Stimulated activated CD8-positive, alpha-beta memory T cell treated with anti-CD3 and anti-CD28 coated beads, Interleukin-4, amount 100 ng/mL, for 48 hours (primary cell): Measurements from ENCODE around the gene ALG5.
A peak's percentile ranks its signal among the peaks of the same experiment; 100 is the strongest.

Experiments
- DNase-seq: peaks from one replicate; pipeline ENCODE4 v3.0.0-alpha.2; 2020

ALG5 gene

DNA sequence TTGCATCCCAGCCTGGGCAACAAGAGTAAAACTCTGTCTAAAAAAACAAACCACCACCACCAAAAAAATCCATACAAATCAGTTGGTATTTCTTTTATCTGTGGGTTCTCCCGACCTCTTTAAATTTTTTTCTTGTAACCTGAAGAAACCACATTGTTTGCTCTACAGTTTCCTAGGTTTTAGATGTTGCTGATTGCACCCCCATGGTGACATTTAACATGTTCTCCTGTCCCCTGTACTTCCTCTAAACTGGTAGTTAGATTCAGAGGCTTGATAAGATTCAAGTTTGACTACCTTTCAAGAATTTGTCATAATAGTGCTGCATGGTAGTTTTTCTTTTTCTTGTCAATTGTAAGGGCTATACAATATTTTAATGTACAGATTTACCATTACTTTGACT, 24.0 kb downstream of the ALG5 start:
- DNase-seq = no peak

DNA sequence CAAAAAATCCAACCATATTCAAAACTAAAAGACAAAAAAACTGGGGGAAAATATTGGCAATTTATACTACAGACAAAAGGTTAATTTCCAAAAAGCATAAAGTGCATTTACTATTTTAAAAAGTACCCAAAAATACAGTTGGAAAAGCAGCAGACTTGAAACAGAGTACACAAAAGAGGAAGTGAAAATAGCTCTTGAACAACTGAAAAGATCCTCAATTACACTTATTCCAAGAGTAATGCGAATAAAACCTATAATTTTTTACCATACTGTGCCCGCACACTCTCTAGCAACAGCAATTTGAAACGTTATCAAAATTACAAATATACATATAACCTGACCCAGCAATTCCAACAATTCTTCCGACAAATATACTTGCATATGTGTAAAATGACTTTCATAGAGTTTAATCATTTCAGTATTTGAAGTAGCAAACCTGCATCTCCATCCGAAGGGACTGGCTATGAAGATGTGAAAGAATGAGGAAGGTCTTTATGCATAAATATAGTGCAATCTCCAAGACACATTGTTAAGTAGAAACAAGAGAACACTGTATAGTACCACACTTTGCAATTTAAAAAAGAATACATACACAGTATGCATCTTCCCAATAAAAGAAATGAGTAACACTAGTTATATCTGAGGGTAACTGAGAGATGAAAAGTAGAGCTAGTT, 25.4 kb downstream of the ALG5 start:
- DNase-seq = no peak

DNA sequence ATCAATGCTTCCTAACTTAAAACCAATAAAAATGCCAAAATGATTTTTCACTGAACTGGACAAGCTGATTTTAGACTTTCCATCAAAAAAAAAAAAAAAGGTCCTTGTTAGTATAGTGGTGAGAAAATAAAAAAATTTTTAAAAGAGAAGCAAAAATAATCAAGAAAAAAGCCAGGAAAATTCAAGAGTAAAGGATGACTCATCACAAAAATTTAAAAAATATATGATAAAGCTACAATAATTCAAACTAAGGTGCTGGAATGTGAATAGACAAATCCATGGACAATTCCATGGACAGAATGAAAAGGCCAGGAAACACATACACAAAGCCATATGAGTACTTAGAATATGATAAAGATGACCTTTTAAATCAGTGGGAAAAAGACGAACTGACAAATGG, 26.1 kb downstream of the ALG5 start:
- no peak for DNase-seq

DNA sequence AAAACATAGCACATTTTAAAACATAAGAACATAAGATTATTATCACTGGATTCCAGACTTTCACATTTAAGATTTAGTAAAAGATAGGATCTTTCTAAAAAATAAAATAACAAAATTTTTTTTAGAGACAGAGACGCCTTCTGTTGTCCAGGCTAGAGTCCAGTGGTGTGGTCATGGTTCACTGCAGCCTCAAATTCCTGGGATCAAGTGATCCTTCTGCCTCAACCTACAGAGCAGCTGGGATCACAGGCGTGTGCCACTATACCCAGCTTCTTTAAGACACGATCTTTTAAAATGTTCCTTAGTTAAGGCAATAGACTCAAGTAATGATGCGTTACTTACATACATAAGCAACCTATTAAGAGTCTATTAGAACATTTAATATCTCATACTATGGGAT, 32.7 kb downstream of the ALG5 start:
- DNase-seq = no peak

DNA sequence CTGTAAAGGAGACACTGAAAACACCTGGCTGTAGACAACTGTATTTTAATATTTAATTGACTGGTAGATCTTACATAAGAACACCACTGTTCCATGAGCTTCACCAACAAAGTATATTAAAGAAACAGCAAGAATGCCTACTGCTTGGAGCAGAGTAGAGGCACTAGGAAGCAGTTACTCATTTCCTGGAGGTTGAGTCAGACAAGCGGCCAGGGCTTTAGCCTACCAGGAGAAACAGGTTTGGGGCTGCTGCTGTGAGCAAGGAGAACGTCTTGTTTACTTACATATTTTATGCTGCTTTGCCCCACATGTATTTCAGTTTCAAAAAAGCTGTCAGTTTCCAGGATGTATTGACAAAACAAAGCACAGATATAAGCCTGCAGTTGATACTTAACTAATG, 33.4 kb downstream of the ALG5 start:
- no peak for DNase-seq

DNA sequence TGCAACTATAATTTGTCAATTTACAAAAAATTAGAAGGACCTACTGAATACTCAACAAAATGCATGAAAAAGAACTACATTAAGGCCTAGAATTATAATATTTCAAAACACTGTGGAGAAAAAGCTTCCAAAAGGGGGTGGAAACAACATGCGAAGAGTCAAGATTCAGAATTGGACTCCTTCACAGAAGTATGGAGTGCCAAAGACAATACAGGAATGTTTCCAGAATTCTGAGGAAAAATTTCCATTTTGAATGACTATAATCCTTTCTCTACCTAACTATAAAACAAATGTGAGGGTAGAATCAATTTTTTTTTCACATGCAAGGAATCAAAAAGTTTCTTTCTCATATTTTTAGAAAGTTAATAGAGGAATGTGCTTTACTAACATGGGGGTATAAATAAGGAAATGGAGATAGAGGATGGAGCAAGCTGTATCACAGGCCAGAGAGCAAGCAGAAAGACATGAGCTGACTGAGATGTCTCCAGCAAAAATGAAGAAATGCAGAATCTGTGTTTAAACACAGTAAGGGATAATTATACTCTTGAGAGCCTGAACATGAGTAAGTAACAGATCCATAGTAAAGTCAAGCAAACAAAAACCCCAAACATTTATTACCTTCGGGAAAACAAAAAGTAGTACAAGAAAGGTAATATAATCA, 39.6 kb downstream of the ALG5 start:
- no peak for DNase-seq

DNA sequence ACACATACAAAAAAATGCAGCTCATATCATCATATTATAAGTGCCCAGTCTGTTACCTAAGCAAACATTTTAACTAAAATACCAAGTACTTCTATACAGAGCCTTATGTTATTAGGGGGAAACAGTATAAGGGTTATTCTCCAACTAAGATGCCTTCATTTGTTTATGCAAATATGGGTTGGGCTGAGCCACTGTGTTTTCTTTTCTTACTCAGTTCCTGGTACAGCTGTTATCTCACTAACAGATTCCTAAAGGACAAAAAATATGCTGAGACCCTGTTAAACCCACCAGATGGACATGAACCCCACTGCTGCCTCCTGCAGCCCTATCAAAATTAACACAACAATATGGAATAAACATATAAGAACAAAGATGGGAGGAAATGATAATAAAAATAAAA, 44.6 kb downstream of the ALG5 start:
- DNase-seq = no peak

DNA sequence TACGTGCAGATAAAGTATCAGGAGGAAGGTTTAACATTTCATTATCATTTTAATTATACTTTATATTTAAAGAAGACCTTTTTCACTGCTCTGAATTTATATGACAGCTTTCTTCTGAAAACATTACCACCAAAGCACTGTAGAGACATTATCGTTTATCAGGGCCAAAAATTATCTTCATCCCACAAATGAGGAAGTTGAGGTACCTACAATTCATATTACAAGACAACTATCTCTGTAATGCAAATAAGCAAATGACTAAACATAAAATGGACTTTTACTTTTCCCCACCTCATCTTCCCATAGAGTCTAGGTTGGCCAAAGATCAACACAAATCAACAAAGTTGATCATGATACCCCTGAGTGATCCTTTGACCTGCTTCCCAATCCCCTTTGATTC, 48.2 kb downstream of the ALG5 start:
- no peak for DNase-seq

DNA sequence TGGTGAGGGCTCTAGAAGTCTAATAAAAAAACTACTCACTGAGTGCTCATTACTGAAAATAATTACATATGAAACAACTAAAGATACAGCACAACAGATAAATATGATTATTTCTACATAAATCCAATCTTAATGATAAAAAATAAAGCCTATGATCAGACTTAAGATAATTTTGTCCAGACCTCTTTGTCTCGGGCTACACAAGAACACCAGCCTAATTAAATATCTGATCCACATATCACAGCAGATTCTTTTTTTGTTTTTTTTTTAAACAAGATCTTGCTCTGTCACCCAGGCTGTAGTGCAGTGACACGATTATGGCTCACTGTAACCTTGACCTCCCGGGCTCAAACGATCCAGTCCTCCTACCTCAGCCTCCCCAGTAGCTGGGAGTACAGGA, 48.8 kb downstream of the ALG5 start:
- no peak for DNase-seq

DNA sequence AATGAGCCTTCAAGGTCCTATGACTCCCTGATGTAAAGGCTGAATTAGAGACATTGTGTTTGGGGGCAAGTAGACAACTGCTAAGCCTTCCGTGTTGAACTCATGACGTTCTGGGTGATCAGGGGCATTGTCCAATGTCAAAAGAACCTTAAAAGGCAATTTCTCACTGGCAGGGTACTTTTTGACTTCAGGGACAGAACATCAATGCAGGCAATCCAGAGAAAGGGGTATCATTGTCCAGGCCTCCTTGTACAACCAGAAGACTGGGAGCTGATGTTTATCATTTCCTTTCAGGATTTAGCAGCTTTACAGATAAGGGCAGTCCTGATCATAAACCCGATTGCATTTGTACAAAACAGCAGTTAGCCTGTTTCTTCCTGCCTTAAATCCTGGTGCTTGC, 54.1 kb downstream of the ALG5 start:
- no peak for DNase-seq

DNA sequence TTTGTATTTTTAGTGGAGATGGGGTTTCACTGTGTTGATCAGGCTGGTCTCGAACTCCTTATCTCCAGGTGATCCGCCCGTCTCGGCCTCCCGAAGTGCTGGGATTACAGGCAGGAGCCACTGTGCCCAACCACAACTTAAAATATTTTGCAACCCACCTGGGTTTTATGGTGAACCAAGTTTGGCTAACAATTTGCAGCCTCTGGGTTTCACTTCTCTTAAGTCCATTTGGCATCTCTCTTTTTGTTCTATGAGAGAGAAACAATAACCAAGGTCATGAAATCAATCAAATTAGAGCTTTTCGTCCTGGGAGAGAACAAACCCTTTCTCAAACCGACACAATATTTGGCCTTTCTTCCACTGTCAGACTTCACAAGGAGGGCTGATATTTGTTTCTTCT, 73.5 kb downstream of the ALG5 start:
- no peak for DNase-seq

DNA sequence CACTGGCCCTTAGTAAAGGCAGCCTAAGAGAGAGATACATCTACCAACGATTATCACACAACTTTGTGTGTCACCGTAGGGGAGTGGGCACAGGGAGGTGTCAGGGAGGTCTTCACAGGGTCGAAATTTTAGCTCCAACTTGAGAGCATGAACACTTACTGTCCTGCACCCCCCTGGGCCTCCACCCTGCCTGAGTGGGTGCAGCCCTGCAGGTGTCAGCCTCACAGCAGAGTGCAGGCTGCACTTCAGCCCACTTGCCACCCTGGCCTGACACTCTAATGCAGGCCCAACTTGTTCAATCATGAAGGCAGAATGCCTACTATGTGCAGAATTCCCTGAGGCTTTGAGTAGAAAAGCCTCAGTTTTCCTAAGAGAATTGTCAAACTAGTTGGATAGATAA, 75.1 kb downstream of the ALG5 start:
- DNase-seq = no peak

DNA sequence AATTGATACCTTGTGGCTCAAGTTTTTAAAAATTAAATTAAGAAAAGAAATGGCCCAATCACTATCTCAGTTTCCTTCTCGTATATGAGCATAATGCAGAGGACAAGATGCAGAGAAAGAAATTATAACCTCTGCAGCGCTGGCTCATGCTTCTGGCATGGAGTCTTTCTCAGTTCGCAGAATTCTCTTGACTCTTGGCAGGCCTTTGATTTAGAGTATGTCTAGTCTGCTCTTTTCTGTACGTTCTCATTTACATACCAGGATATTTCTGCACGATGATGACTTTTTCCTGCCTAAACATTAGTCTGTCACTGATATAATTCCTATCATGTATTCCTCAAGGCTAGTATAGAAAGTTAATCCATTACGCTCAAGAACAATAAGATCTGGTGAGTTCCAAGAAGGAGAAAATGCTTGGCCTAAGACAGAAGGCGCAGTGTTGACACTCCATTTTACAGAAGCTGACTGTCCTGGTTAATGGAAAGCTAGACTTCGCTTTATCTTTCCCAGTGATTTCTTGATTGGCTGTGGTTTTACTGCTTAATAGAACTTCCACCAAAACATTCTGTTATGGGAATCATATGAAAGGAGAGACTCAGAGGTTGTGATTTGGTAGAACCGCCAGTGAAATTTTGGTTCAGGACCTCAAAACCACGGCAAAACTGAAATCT, 77.4 kb downstream of the ALG5 start:
- no peak for DNase-seq

DNA sequence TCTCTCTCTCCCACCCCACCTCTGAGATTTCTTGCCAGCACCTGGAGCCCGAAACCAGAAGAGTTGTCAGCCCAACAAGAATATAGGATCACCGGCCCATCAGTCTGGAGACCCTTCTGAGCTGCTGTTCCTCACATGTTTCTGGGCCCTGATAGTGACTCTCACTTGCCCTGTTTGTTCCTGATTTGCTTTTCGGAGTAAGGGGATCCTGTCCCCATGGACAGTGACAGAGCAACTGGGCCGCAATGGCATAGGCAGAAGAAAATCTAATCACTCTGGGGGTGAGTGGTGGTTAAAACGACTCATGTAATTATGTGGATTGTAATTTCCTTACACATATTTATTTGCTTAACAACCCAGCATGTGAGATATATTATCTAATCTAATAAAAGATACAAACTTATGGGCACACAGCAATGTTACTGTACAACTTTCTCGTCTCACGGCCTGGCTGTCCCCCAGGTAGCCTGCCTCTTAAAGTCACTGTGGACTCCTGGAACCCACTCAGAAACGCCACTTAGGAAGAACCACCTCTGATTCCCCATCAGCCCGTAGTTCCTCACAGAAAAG, 78.4 kb downstream of the ALG5 start:
- DNase-seq = no peak

DNA sequence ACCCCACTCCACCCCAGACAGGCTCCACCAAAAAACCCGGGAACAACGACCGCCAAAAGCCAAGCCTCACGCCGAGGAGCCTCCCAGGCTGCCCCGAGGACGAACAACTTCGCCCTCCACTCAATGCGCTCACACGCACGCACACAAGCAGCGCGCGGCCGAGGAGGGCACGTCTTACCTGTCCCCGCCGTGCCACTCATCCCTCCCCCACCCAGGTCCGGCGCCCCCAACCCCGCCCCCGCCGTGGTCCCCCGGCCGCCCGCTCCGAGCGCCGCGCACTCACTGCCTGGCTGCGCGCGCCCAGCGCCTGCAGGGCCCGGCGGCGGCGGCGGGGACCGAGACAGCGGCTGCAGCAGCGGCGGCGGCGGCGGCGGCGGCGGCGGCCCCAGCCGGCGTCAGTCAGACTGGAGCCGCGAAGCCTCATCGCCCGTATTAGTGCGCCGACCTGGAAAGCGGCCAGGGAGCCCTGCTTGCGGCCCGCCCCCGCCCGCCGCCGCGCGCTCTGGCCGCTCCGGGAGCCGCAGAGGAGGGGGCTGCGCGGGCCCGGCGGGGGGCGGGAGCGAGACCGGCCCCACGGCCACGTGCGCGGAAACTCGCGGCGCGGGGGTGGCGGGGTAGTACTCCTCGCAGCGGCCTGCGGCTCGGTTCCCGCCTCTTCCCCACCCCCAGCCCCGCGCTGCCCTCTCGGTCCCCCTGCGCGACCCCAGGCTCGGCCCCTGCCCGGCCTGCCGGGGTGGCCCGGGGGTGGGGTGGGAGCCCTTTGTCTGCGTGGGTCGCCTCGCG, 79.1 kb downstream of the ALG5 start, which contains the start of gene SMAD9:
Gene SMAD9, minus strand, starts transcription at position 406 of the 783 bp plus-strand sequence. CDS start 40,549 bp downstream, outside the sequence.
- DNase-seq = peak; percentile 38

DNA sequence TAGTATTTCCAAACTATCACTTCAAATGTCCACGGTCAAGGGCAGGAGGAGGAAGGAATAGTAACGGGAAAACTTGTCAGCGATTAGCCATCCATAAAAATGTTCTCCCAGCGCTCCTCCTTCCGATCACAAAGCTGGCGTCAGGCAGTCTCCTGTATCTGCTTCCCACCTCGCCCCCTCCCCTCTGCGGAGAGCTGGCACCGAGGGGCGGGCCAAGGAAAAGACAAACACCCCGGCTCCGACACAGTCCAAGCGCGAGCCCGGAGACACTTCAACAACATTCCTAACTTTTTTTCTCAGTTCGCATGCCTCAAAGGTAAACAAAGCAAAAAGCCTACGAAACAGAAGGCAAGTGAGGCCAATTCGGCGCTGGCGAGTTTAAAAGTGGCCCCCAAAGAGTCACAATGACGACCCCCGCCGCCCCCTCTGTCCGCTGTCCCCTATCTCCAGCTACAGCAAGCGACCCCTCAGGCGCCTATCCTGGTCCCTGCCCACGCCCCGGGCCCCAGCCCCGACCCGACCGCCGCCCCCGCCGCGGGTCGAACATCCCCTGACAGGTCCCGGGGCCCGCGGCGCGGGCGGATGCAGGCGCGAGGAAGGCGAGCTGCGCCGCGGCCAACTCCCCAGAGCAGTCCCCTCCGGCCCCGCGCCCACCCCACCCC, 79.8 kb downstream of the ALG5 start:
- DNase-seq = no peak

DNA sequence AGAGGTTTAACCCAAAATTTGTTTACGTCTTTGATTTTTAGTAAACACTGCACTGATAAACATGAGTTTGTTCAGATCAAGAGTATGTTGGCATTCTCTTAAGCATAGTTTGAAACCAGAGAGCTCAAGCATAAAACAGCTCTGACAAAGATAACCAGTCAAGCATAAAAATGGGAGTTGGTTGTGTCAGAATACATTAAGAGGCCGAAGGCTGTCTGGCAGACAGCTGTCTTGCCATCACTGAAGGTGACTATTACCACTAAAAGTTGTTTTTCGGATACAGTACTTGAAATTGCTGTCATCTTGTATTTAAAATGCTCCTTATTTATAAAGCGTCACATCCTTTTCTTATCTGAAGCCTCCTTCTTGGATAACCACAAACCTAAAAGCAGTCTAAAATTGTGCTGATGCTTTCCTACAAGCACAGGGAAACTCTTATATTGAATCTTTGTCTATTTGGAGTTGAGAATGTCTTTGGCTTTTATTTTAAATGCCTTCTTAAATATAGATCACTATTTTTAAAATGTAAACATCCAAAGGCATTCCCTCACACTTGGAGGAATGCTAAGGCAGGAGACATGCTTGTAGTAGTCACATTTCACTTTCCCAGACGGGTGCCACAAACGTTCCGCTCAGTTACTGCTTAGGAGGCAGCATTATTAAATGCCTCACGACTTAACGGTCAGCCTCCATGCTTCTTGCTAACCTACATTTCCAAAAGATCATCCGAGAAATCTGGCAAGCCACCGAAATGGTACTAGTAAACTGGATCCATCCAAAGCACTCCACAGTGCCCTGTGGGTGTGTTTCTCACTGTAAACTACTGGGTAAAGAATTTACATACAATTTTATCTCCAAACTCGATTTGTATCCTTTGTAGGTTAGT, 80.7 kb downstream of the ALG5 start:
- DNase-seq = no peak

DNA sequence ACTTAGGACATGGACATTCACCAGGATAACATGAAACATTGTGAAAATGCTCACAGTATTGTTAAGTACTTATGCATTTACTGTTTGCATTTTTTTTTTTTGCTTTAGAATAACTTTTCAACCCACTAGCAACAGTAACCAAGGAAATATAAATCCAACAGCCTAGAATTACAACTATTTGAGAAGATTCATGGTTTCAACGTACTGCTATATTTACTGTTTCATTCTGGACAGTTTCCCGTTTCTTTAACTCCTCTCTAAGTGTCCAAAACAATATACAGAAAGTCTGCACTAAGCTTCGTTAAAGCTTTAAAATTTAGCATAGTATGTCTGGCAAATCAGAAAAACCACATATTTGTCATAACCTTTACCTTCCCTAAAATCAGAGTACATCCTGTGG, 81.8 kb downstream of the ALG5 start:
- no peak for DNase-seq

DNA sequence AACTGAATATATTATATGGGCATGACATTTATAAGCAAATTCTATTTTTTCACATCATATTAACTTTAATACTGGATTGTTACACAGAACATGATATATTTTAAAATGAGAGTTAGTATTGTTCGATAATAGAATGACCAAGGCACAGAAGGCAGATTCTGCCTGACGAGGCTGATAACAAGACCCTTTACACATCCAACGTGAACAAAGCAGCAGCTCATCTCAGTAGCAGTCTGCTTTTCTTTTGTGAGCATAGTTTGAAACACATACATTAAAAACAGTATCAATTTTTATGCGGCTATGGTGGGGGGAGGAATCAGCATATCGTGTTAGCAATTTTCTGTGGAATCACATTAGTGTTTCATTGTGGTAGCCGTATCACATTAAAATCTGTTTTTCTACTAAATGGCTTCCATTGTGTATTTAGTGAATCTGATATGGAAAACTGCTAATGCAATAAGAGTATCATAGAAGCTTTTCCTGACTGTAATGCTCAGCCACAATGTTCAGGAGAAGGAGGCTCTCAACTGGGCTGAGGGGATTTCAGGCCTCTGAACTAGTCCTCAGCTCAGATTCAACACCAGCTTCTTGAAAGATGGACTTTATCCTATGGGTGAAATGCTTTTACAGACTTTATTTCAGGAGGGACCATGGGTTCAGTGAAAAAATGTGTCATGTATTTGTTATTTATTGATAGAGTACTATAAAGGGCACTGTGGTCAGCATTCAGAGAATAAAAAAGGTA, 83.1 kb downstream of the ALG5 start:
- no peak for DNase-seq

DNA sequence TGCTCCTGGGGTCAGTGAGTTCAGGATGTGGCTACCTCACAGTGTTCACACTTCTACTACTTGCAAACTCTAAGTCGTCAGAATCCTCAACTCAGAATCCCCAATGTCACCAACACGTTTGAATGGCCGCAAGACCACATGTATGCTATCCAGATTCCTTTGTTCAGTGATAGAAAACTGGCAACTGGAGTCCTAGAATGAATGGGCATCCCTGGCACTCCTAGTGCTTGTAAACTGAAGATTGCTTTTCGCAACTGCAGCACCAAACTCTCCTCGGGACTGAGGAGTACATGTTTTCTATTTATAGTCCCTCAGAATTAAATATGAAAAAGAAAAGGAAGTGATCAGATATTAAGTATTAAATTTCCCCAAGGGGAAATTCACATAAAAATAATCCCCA, 84.0 kb downstream of the ALG5 start:
- no peak for DNase-seq

DNA sequence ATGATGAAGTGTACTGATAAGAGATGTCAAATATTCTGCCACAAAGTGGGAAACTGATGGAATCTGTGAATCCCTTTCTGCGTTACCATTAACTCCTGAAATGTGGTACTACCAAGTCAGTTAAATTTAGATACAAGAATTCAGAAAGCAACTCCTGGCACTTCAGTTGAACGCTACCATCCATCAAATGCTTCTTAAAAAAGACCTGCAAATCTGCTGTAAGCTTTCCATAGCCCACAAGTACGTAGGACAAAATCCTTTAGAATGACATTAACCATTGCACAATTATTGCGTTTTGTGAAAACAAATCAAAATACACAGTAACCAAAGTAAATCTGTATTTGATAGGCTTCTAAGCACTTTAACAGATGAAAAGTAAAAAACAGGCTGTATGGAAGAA, 84.5 kb downstream of the ALG5 start:
- DNase-seq = no peak
